Measurements from ENCODE around the gene TPI1. TPM values are rescaled to one million over a fixed set of nuclear protein-coding genes. Genes with fewer than 3 reads are reported as not detected.
"Not testable (repeated sequence)": the region's sequence is repeated elsewhere in the genome, so short reads cannot be mapped to it uniquely, and the experiment has no call there.

Gene TPI1
- total RNA-seq, 2 experiments from 2014 or later, result 1,086 to 1,277 TPM

- Mint-ChIP-seq H3K4me1 (peaks cover 39% of the 10 kb centered on the region), H3K9me3 (ENCODE audit: low read depth) (no peaks in the 10 kb centered on the region), H3K4me3 (no peak overlapping the region), H3K27me3 (no peaks in the 10 kb centered on the region), H3K27ac (peak overlapping the region; percentile 100), H3K36me3 (peaks cover 32% of the 10 kb centered on the region)
- no peak for ATAC-seq
- no peak for DNase-seq
- CTCF ChIA-PET, result interaction anchor here (1.2 to 7.8 kb wide), 8 partner anchors 10 to 101 kb away, joined by 4 to 65 read pairs (median 19); partner anchors contain the start of genes MLF2, SPSB2 and TPI1
Measured at GRCh38 chr12:6854036-6854435, 13.3 kb upstream of the TPI1 start.

- no peak overlapping the region for H3K4me3 Mint-ChIP-seq
- no peaks in the 10 kb centered on the region for H3K9me3 Mint-ChIP-seq (ENCODE audit: low read depth)
- ATAC-seq, result no peak
- peaks cover 26% of the 10 kb centered on the region for H3K4me1 Mint-ChIP-seq
- H3K36me3 Mint-ChIP-seq, result peaks cover 27% of the 10 kb centered on the region
- CTCF ChIA-PET, result interaction anchor here (4.6 kb wide), 1 partner anchor 13 kb away, joined by 55 read pairs; the partner anchor contains the start of gene TPI1
- no peak for DNase-seq
- H3K27ac Mint-ChIP-seq, result no peak overlapping the region
- no peaks in the 10 kb centered on the region for H3K27me3 Mint-ChIP-seq
Measured at GRCh38 chr12:6855322-6855721, 12.0 kb upstream of the TPI1 start.

DNA sequence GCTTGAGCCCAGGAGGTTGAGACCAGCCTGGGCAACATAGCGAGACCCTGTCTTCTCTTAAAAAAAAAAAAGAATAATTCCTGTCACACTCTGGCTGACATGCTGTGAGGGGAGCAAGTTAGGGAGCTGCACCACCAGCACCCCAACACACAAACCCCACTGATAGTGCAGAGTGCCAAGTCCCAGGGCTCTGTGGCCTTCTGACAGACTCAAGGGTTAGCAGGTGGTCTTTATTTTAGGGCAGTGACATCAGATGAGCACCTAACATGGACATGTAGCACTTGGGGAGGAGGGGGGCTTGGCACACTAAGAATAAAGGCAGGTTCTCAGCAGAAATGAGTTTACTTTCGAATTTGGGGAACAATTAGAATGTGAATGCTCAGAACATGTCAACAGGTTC is 8.5 kb upstream of the TPI1 start:
- Mint-ChIP-seq H3K36me3 (peaks cover 45% of the 10 kb centered on the region), H3K27ac (no peak overlapping the region), H3K9me3 (ENCODE audit: low read depth) (no peaks in the 10 kb centered on the region), H3K27me3 (no peaks in the 10 kb centered on the region), H3K4me3 (no peak overlapping the region), H3K4me1 (peaks cover 10% of the 10 kb centered on the region)
- no peak for DNase-seq
- ATAC-seq, result no peak
- CTCF ChIA-PET, result interaction anchor here (3.1 kb wide), 1 partner anchor 10 kb away, joined by 13 read pairs; no protein-coding TSS in a partner anchor

DNA sequence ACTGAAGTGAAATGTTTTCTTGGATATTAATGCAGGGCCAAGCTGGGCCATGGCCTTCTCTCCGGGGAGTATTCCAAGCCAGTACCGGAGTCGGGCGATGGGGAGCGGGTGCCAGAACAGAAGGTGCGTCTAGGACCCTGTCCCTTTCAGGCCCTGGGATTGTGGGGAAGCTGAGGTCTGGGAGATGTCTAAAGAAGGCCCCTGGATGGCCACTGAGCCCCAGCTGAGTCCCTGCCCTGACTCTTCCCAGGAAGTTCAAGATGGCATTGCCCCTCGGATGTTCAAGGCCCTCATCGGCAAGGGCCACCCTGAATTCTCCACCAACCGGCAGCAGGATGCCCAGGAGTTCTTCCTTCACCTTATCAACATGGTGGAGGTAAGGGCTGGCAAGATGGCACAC is 7.2 kb upstream of the TPI1 start:
- Mint-ChIP-seq H3K4me1 (peaks cover 1% of the 10 kb centered on the region), H3K36me3 (peaks cover 48% of the 10 kb centered on the region), H3K9me3 (ENCODE audit: low read depth) (no peaks in the 10 kb centered on the region), H3K27ac (no peak overlapping the region), H3K27me3 (no peaks in the 10 kb centered on the region), H3K4me3 (no peak overlapping the region)
- DNase-seq (no peak), ATAC-seq (no peak)
- CTCF ChIA-PET, result interaction anchor here (1.2 to 3.1 kb wide), 3 partner anchors 9 to 107 kb away, joined by 3 to 13 read pairs (median 4); partner anchors contain the start of genes MLF2 and SPSB2

GRCh38 chr12:6860942-6861341 is 6.4 kb upstream of the TPI1 start:
- peaks cover 51% of the 10 kb centered on the region for H3K36me3 Mint-ChIP-seq
- no peak overlapping the region for H3K4me3 Mint-ChIP-seq
- ATAC-seq (no peak), DNase-seq (no peak)
- CTCF ChIA-PET, result interaction anchor here (0.9 to 3.1 kb wide), 5 partner anchors 8 to 30 kb away, joined by 4 to 13 read pairs (median 4); partner anchors contain the start of gene SPSB2
- no peaks in the 10 kb centered on the region for H3K9me3 Mint-ChIP-seq (ENCODE audit: low read depth)
- no peak overlapping the region for H3K27ac Mint-ChIP-seq
- peaks cover 1% of the 10 kb centered on the region for H3K4me1 Mint-ChIP-seq
- no peaks in the 10 kb centered on the region for H3K27me3 Mint-ChIP-seq

DNA sequence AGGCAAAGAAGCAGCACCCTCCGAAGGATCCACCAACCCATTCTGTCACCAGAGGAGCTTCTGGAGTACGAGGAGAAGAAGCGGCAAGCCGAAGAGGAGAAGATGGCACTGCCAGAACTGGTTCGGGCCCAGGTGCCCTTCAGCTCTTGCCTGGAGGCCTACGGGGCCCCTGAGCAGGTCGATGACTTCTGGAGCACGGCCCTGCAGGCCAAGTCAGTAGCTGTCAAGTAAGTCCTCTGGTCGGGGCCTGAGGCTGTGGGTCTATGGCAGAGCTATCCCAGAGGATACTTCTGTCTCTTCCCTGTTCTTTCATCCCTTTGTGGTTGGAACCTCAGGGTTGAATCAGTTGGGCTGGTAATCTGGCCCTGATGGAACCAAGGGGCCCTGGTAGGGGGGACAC is 5.9 kb upstream of the TPI1 start:
- H3K27me3 Mint-ChIP-seq, result no peaks in the 10 kb centered on the region
- DNase-seq, result no peak
- H3K36me3 Mint-ChIP-seq, result peaks cover 48% of the 10 kb centered on the region
- no peak for ATAC-seq
- H3K4me3 Mint-ChIP-seq, result no peak overlapping the region
- H3K27ac Mint-ChIP-seq, result no peak overlapping the region
- CTCF ChIA-PET, result interaction anchor here (0.9 to 3.1 kb wide), 4 partner anchors 8 to 30 kb away, joined by 4 to 13 read pairs (median 4); partner anchors contain the start of gene SPSB2
- peaks cover 3% of the 10 kb centered on the region for H3K4me1 Mint-ChIP-seq
- no peaks in the 10 kb centered on the region for H3K9me3 Mint-ChIP-seq (ENCODE audit: low read depth)

- no peak overlapping the region for H3K4me3 Mint-ChIP-seq
- DNase-seq, result no peak
- H3K27me3 Mint-ChIP-seq, result no peaks in the 10 kb centered on the region
- peaks cover 8% of the 10 kb centered on the region for H3K4me1 Mint-ChIP-seq
- H3K9me3 Mint-ChIP-seq (ENCODE audit: low read depth), result no peaks in the 10 kb centered on the region
- CTCF ChIA-PET, result interaction anchor here (1.0 to 2.1 kb wide), 2 partner anchors 9 to 10 kb away, joined by 3 to 8 read pairs; partner anchors contain the start of gene SPSB2
- peaks cover 39% of the 10 kb centered on the region for H3K36me3 Mint-ChIP-seq
- no peak for ATAC-seq
- H3K27ac Mint-ChIP-seq, result no peak overlapping the region
Measured at GRCh38 chr12:6863033-6863432, 4.3 kb upstream of the TPI1 start.

- H3K36me3 Mint-ChIP-seq, result peaks cover 46% of the 10 kb centered on the region
- CTCF ChIA-PET, result interaction anchor here (1.0 to 2.1 kb wide), 3 partner anchors 9 to 277 kb away, joined by 3 to 8 read pairs (median 3); partner anchors contain the start of gene SPSB2
- H3K27me3 Mint-ChIP-seq, result no peaks in the 10 kb centered on the region
- DNase-seq (no peak), ATAC-seq (no peak)
- peaks cover 11% of the 10 kb centered on the region for H3K4me1 Mint-ChIP-seq
- no peaks in the 10 kb centered on the region for H3K9me3 Mint-ChIP-seq (ENCODE audit: low read depth)
- H3K4me3 Mint-ChIP-seq, result no peak overlapping the region
- H3K27ac Mint-ChIP-seq, result no peak overlapping the region
Measured at GRCh38 chr12:6863586-6864321, 3.6 kb upstream of the TPI1 start.

DNA sequence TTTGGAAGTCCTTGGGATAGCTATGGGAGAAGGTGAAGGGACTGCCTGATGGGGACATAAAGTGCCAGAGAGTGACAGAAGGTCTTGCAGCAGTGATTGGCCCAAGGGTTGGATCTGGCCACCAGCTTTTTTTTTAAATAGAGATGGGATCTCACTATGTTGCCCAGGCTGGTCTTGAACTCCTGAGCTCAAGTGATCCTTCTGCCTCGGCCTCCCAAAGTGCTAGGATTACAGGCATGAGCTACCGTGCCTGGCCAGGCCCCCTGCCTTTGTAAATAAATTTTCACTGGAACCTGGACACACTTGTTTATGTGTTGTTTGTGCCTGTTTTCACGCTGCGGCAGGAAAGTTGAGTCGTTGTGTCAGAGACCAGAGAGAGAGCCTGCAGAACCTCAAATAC is 2.0 kb upstream of the TPI1 start:
- H3K27me3 Mint-ChIP-seq; DNase-seq; H3K4me3 Mint-ChIP-seq; ATAC-seq; H3K27ac Mint-ChIP-seq; H3K9me3 Mint-ChIP-seq (ENCODE audit: low read depth): not testable (repeated sequence)
- Mint-ChIP-seq H3K4me1 (peaks cover 26% of the 10 kb centered on the region), H3K36me3 (peaks cover 59% of the 10 kb centered on the region)
- CTCF ChIA-PET, result interaction anchor here (1.2 to 1.3 kb wide), 2 partner anchors 26 to 278 kb away, joined by 3 to 4 read pairs; no protein-coding TSS in a partner anchor

GRCh38 chr12:6866163-6866919 is 990 bp upstream of the TPI1 start:
- DNase-seq (no peak), ATAC-seq (no peak)
- CTCF ChIA-PET, result interaction anchor here (0.7 to 4.9 kb wide), 9 partner anchors 13 to 142 kb away, joined by 3 to 55 read pairs (median 4); partner anchors contain the start of genes CDCA3, COPS7A, MLF2 and USP5
- no peaks in the 10 kb centered on the region for H3K9me3 Mint-ChIP-seq (ENCODE audit: low read depth)
- no peaks in the 10 kb centered on the region for H3K27me3 Mint-ChIP-seq
- H3K4me3 Mint-ChIP-seq, result peak overlapping the region; percentile 98
- peaks cover 37% of the 10 kb centered on the region for H3K4me1 Mint-ChIP-seq
- H3K27ac Mint-ChIP-seq, result peak overlapping the region; percentile 90
- H3K36me3 Mint-ChIP-seq, result peaks cover 59% of the 10 kb centered on the region

GRCh38 chr12:6866920-6867412 is 365 bp upstream of the TPI1 start:
- CTCF ChIA-PET, result interaction anchor here (0.7 to 4.9 kb wide), 11 partner anchors 14 to 143 kb away, joined by 3 to 55 read pairs (median 6); partner anchors contain the start of genes CDCA3, COPS7A, MLF2 and USP5
- peaks cover 43% of the 10 kb centered on the region for H3K4me1 Mint-ChIP-seq
- H3K4me3 Mint-ChIP-seq, result peak overlapping the region; percentile 98
- H3K36me3 Mint-ChIP-seq, result peaks cover 62% of the 10 kb centered on the region
- H3K27me3 Mint-ChIP-seq, result no peaks in the 10 kb centered on the region
- DNase-seq (no peak), ATAC-seq (peak; percentile 4)
- no peaks in the 10 kb centered on the region for H3K9me3 Mint-ChIP-seq (ENCODE audit: low read depth)
- H3K27ac Mint-ChIP-seq, result peak overlapping the region; percentile 90

GRCh38 chr12:6868211-6869048 is 1.1 kb downstream of the TPI1 start:
- Mint-ChIP-seq H3K4me3 (peak overlapping the region; percentile 98), H3K27me3 (no peaks in the 10 kb centered on the region), H3K9me3 (ENCODE audit: low read depth) (no peaks in the 10 kb centered on the region), H3K36me3 (peaks cover 57% of the 10 kb centered on the region), H3K27ac (peak overlapping the region; percentile 88), H3K4me1 (peaks cover 47% of the 10 kb centered on the region)
- ATAC-seq (no peak), DNase-seq (no peak)
- CTCF ChIA-PET, result interaction anchor here (0.8 to 4.9 kb wide), 31 partner anchors 8 to 263 kb away, joined by 3 to 55 read pairs (median 5); partner anchors contain the start of genes C12orf57, C1RL, CDCA3 and COPS7A
